Gastroesophageal sphincter (tissue), 3 donors: ENCODE measurements around the gene BEGAIN.

ENCODE experiments used
- POLR2A ChIP-seq, 2 donors: fragments of 450-650 bp; IDR thresholded peaks; one replicate each; pipeline ENCODE4 v1.6.1; 2017; ENCODE audit warnings: antibody characterized with exemption in 2 of 2, mild to moderate bottlenecking in 2 of 2, moderate library complexity in 1 of 2
- TF ChIP-seq, protein P1 (sequence below), 4 experiments: fragments of 200-600 bp in 2 of 4; fragments of 450-650 bp in 2 of 4; sonication (generic) in 1 of 4; IDR thresholded peaks; one replicate each; pipeline ENCODE4 v1.5.1; 2017 to 2019; ENCODE audit warnings: antibody characterized with exemption in 4 of 4, mild to moderate bottlenecking in 2 of 4, moderate library complexity in 2 of 4

DNA sequence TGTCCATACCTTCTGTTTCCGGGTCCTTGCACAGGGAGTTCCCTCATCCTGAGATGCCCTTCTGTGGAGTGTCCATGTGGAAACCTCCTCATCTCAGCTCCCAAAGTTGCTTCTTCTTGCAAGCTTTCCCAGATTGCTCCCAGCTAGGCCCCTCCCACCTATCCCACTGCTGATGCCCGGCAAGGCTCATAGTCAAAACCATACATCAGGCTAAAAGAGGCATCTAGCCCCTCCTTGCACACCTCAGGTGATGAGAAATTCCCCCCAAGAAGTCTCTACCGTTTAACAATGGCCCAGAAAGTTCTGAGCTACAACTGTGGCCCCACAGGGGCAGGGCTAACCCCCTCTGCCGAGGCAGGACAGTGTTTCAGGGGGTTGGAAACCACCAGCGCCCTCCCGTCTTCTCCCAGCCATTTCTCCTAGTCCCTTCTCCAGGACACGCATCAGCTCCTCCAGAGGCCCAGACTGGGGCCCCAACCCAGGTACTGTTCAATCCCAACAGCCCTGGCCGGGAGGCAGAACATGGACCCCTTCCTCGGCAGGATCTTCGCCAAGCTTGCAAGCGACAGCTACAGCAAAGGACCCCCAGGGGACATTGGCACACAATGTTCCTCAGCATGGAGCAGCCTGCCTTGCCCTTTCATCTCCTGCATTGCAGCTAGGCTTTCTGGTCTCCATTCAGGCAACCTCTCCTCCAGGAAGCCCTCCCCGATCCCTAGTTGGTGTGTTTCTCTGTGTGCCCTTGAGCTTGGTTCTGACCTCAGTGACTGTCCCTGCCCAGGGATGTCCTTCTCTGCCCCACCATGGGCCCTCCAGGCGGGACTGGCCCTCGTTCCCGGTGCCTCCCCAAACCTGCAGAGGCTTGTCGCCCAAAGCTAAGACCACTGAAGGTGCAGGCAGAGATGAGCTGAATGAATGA lies 4.5 kb upstream of the BEGAIN start:
- TF ChIP-seq POLR2A (IDR thresholded peaks at IDR 0.05) = no peak
- TF ChIP-seq, protein P1, sequence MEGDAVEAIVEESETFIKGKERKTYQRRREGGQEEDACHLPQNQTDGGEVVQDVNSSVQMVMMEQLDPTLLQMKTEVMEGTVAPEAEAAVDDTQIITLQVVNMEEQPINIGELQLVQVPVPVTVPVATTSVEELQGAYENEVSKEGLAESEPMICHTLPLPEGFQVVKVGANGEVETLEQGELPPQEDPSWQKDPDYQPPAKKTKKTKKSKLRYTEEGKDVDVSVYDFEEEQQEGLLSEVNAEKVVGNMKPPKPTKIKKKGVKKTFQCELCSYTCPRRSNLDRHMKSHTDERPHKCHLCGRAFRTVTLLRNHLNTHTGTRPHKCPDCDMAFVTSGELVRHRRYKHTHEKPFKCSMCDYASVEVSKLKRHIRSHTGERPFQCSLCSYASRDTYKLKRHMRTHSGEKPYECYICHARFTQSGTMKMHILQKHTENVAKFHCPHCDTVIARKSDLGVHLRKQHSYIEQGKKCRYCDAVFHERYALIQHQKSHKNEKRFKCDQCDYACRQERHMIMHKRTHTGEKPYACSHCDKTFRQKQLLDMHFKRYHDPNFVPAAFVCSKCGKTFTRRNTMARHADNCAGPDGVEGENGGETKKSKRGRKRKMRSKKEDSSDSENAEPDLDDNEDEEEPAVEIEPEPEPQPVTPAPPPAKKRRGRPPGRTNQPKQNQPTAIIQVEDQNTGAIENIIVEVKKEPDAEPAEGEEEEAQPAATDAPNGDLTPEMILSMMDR (IDR thresholded peaks at IDR 0.05) = no peak
